ENCODE data around the gene UNC45B. TPM values are rescaled to one million over a fixed set of nuclear protein-coding genes. Genes with fewer than 3 reads are reported as not detected.
A peak's percentile ranks its signal among the peaks of the same experiment; 100 is the strongest.

The UNC45B gene
- total and polyA plus RNA-seq, 11 donors = 49.1 to 305 (median 204) TPM

DNA sequence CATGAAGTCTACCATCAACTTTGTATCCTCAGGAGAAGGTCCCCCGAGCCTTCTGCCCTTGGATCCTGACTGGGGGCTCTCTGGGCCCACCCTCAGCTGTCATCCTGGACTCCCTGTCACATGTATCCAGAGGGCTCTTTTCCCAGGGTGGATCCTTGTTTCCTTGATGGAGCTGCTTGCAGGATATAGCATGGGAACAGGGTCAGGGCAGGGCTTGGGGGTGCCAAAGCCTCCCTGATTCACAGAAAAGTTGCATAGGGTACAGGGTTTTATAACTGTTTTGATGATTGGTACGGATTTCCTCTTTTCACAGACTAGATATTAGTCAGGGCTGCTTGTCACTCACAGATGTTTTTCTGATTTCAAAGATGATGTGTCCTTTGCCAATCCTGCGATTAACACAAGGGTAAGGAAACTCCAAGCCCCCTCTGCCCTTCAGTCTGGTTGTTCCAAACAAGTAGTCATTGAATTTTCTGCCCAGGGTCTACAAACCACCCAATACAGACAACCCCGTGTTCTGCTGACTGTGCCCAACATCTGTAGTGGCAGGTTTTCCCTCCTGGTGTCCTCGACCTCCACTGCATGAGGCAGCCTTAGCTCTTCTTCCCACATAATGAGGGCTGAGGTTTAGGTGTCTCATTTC is 67.1 kb downstream of the UNC45B start:
- ATAC-seq = peak in 1 of 4 donors; percentile 52
- H3K4me3 ChIP-seq = no peak overlapping the region
- no peak for DNase-seq
- H3K27ac ChIP-seq = peak overlapping the region in 9 of 12 donors; percentile 26 to 78 (median 62)
- no peaks in the 10 kb centered on the region for H3K27me3 ChIP-seq
- 50 to 62% (median 55%) methylated on average over 5 of the region's 5 CpGs for WGBS, 4 donors
- H3K4me1 ChIP-seq = peaks cover 0 to 59% (median 12%) of the 10 kb centered on the region in 12 donors
- no peaks in the 10 kb centered on the region for H3K36me3 ChIP-seq
- TF ChIP-seq, protein P1, sequence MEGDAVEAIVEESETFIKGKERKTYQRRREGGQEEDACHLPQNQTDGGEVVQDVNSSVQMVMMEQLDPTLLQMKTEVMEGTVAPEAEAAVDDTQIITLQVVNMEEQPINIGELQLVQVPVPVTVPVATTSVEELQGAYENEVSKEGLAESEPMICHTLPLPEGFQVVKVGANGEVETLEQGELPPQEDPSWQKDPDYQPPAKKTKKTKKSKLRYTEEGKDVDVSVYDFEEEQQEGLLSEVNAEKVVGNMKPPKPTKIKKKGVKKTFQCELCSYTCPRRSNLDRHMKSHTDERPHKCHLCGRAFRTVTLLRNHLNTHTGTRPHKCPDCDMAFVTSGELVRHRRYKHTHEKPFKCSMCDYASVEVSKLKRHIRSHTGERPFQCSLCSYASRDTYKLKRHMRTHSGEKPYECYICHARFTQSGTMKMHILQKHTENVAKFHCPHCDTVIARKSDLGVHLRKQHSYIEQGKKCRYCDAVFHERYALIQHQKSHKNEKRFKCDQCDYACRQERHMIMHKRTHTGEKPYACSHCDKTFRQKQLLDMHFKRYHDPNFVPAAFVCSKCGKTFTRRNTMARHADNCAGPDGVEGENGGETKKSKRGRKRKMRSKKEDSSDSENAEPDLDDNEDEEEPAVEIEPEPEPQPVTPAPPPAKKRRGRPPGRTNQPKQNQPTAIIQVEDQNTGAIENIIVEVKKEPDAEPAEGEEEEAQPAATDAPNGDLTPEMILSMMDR (IDR thresholded peaks at IDR 0.05) = no peak
- TF ChIP-seq POLR2A (IDR thresholded peaks at IDR 0.05) = no peak
- no peaks in the 10 kb centered on the region for H3K9me3 ChIP-seq
- intact Hi-C loops (cut with DNase I) = loop anchor here in 1 of 10 donors (10.0 kb wide), 1 partner anchor 60 kb away; no protein-coding TSS in a partner anchor

DNA sequence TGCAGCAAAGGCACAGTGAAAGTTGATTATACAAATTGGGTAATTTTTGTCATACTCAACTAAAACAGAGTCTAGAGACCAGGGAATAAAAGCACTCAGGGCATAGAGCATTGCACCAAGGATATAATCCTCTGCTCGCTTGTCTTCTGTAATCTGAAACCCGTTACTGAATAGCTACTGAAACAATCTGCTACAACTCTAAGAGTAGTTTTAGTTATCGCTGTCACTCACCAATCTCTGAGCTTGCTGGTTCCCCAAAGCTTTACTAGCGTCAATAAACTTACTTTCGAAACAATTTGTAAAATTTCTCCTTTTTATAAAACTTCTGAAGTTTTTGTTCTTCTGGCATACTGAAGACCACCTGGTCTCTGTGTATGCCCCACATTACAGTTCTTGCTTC is 69.5 kb downstream of the UNC45B start:
- H3K27ac ChIP-seq = no peak overlapping the region
- H3K4me3 ChIP-seq = no peak overlapping the region
- no peak for DNase-seq
- H3K9me3 ChIP-seq = peaks cover 0 to 1% (median 0%) of the 10 kb centered on the region in 12 donors
- H3K27me3 ChIP-seq = no peaks in the 10 kb centered on the region
- no peaks in the 10 kb centered on the region for H3K36me3 ChIP-seq
- peaks cover 0 to 62% (median 15%) of the 10 kb centered on the region in 12 donors for H3K4me1 ChIP-seq
- intact Hi-C loops (cut with DNase I) = loop anchor here in 1 of 10 donors (10.0 kb wide), 1 partner anchor 62 kb away; no protein-coding TSS in a partner anchor
- 64 to 74% (median 70%) methylated on average over 5 of the region's 5 CpGs for WGBS, 4 donors
- TF ChIP-seq, protein P1 (IDR thresholded peaks at IDR 0.05) = no peak
- ATAC-seq = no peak

DNA sequence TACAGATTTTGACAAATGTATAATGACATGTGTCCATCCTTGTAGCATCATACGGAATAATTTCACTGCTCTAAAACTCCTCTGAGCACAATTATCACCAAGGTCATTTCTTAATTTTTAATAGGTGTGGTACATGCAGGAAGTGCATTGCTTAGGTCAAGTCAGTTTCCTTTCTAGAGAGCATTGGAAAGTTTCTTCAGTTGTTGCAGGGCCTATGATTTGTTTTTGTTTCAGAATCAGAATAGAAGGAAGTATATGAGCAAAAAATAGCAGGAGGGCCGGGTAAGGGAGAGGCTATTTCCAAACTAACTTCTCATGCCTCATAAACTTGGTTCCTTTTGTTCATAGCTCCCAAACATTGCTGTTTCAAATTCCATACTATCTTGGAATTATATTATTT is 71.3 kb downstream of the UNC45B start:
- Histone ChIP-seq H3K9me3 (peaks cover 0 to 11% (median 5%) of the 10 kb centered on the region in 12 donors), H3K4me1 (peaks cover 0 to 48% (median 9%) of the 10 kb centered on the region in 12 donors), H3K36me3 (no peaks in the 10 kb centered on the region), H3K27ac (peak overlapping the region; percentile 24 to 84 (median 62)), H3K4me3 (no peak overlapping the region), H3K27me3 (no peaks in the 10 kb centered on the region)
- no peak for DNase-seq
- ATAC-seq = peak in 3 of 4 donors; percentile 31 to 86 (median 38)
- intact Hi-C loops (cut with DNase I) = loop anchor here in 1 of 10 donors (10.0 kb wide), 1 partner anchor 64 kb away; no protein-coding TSS in a partner anchor
- WGBS, 4 donors = 49 to 55% (median 52%) methylated on average over 2 of the region's 2 CpGs
- TF ChIP-seq POLR2A (IDR thresholded peaks at IDR 0.05) = no peak
- TF ChIP-seq, protein P1 (IDR thresholded peaks at IDR 0.05) = no peak

DNA sequence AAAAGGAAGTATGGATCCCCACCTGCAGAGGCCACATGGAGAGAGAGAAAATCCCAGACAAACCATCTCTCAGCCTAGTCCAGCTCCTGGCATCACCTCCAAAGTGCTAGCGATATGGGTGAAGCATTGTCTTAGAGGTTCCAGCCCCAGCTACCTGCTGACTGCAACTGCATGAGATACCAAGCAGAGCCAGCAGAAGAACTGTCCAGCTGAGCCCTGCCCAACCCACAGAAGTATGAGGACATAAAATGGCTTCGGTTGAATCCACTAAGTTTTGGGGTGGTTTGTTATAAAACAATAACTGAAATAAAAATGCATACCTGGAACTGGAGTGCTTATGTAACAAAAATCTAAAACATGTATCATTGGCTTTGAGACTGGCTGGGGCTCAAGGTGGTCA is 74.8 kb downstream of the UNC45B start:
- intact Hi-C loops (cut with DNase I) = no loop called here
- no peak for DNase-seq

More for the DNA sequence above, 74.8 kb downstream of the UNC45B start:
- Histone ChIP-seq H3K27ac (no peak overlapping the region), H3K9me3 (peaks cover 0 to 11% (median 5%) of the 10 kb centered on the region in 12 donors), H3K4me1 (peaks cover 0 to 28% (median 7%) of the 10 kb centered on the region in 12 donors), H3K4me3 (no peak overlapping the region), H3K36me3 (no peaks in the 10 kb centered on the region), H3K27me3 (no peaks in the 10 kb centered on the region)
- no peak for ATAC-seq
- TF ChIP-seq, protein P1 (IDR thresholded peaks at IDR 0.05) = no peak
- no peak for TF ChIP-seq POLR2A (IDR thresholded peaks at IDR 0.05)
- WGBS, 4 donors = 95 to 100% (median 99%) methylated on average over 2 of the region's 2 CpGs
